ENCODE data around the gene CTBP1.
"Not testable (repeated sequence)": the region's sequence is repeated elsewhere in the genome, so short reads cannot be mapped to it uniquely, and the experiment has no call there.

The CTBP1 gene

DNA sequence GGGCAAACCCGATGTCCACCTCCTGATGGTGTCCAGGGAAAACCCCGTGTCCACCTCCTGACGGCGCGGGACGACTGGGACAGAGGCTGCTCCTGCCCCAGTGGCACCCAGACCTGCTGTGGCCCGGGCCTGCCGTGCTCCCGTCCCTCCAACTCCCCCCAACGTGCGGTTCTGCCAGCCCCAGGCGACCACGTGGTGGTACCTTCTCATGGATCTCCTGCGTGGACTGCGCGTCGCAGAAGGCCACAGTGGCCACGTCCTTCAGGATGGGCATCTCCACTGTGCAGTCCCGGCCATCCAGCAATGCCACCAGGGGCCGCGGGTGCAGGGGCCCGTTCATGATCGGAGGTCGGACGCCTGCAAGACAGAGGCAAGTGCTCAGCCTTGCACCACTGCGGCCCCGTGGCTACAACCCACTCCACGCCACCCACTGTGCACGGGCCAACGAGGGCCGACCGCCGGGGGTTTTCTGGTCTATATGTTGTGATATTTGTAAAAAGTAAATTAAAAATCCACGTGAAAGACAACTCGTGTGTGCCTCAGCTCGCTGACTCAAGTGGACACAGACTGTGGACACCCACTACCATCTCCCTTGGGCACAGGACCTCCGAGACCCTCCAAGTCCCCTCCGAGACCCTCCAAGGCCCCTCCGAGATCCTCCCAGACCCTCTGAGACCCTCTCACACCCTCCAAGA lies 10.8 kb downstream of the CTBP1 start:
- no peak for DNase-seq (ENCODE audit: low spot score)

DNA sequence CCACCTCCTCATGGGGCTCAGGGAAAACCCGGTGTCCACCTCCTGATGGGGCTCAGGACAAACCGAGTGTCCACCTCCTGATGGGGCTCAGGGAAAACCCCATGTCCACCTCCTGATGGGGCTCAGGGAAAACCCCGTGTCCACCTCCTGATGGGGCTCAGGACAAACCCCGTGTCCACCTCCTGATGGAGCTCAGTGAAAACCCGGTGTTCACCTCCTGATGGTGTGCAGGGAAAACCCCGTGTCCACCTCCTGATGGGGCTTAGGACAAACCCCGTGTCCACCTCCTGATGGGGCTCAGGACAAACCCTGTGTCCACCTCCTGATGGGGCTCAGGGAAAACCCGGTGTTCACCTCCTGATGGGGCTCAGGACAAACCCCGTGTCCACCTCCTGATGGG lies 11.7 kb downstream of the CTBP1 start:
- DNase-seq (ENCODE audit: low spot score): not testable (repeated sequence)

DNA sequence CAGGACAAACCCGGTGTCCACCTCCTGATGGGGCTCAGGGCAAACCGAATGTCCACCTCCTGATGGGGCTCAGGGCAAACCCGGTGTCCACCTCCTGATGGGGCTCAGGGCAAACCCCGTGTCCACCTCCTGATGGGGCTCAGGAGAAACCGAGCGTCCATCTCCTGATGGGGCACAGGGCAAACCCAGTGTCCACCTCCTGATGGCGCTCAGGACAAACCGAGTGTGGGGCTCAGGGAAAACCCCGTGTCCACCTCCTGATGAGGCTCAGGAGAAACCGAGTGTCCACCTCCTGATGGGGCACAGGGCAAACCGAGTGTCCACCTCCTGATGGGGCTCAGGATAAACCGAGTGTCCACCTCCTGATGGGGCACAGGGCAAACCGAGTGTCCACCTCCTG lies 12.1 kb downstream of the CTBP1 start:
- not testable (repeated sequence) for DNase-seq (ENCODE audit: low spot score)

DNA sequence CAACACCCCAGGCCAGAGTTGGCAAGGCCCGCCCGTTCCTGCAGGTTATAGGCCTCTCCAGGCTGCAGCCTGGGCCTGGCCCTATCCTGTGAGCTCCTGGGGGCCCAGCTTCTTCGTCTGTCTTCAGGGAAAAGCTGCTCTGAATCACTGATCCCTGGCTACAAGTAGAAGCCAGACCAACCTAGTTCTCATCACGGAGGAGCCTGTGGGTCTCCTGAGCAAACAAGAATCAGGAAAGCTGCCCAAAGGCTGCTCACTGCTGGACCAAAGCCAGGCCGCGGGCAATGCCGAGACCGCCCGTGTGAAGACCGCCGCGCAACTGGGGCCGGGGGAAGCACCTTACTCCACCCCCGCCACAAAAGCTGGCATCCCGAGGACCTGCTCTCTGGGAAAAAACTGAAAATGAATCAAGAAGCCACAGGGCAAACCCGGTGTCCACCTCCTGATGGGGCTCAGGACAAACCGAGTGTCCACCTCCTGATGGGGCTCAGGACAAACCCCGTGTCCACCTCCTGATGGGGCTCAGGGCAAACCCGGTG lies 12.8 kb downstream of the CTBP1 start:
- DNase-seq (ENCODE audit: low spot score): no peak

DNA sequence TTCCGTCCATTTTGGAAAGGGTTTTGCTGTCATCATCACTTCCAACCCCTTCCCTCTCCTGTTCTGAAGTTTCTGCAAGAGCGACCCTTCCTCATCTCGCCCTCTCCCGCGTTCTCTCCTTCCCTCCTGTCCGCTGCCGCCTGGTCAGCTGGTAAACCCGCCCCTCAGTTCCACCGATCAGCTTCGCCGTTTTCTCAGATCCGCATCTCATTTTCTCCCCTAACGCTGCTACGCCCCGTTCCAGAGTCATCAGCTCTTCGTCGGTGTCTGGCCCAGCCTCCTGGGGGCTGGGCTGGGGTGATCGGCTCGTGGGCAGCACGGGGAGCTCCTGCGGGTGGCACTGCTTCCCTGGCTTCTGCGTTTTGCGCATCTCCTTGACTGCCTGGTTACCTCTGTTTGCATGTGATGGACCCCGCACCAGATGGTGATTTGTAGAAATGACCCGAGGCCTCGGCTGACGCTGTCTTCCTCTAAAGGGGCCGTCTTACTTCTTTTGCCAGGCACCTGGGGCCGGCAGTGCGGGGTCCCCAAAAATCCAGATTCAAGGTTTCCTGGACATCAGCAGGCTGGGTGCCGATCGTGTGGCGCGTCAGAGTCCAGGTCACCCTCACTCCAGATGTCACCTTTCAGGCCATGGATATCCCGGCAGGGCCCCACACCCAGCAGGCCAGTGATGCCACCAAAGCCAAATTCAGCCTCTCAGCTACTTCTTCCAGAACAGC lies 13.4 kb downstream of the CTBP1 start:
- no peak for DNase-seq (ENCODE audit: low spot score)

DNA sequence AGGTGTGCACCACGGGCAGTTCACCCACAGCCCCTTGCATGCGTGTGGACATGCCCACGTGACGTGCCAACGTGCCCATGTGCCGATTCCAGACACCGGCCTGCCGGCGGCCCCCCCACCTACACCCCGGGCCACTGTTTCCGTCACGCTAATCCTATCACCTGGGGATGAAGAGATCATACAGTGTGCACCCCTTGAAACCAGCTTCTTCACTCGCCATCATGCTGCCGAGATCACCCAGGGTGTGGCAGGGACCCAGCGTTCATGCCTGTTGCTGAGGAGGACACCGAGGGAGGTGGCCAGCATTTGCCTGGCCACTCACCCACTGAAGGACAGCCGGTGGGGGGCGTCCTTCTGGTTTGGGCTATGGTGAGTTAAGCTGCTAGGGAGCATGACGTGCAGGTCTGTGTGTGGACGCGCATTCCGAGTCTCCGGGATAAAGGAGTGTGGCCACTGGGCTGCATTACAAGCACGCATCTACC lies 14.1 kb downstream of the CTBP1 start:
- no peak for DNase-seq (ENCODE audit: low spot score)

DNA sequence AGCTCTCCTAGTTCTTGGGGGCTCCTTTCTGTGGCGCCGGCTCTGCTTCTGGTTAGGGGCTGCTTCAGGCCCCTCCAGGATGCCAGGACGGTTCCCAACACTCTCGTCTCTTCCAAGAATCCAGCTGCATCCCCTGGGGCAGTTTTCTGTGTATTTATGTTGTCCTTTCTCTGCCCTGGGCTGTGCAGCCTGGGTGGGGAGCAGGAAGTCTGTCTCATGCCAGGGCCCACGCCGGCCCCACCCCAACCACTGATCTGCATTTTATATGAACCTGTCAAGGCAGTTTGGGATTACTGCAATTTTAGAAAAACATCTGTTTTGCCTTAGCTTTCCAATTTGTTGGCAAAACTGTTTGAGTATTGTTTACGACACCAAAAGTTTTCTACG lies 14.6 kb downstream of the CTBP1 start:
- no peak for DNase-seq (ENCODE audit: low spot score)

DNA sequence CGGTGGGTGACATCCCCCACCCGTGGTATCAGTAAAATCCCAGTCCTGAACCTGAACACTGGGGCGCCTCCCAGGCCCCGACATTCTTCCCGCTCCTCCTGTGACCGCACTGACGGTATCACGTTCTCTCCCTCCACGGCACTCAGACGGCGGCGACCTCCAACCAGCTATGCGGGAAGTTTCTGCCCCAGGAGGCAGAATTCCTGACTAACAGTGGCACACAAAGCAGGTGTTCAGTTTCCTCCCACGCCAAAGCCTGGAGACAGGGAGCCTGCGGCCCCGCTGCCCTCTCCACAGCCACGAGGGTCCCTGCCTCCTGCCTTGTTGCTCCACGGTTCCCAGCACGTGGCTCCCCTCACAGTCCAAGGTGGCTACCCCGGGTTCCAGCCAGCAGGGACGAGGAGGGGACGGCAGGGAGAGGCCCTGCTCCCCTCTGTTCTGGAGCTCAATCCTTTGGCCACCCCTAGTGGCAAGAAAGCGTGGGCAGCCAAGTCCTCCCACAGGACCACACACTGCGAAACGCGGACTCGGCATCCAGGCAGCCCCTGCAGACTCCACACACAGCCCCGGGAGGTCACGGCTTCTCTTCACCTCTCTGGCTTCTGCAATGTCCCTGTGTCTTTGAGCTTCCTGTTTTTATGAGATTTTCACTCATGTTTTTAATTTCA lies 15.2 kb downstream of the CTBP1 start:
- DNase-seq (ENCODE audit: low spot score): peak; percentile 81

DNA sequence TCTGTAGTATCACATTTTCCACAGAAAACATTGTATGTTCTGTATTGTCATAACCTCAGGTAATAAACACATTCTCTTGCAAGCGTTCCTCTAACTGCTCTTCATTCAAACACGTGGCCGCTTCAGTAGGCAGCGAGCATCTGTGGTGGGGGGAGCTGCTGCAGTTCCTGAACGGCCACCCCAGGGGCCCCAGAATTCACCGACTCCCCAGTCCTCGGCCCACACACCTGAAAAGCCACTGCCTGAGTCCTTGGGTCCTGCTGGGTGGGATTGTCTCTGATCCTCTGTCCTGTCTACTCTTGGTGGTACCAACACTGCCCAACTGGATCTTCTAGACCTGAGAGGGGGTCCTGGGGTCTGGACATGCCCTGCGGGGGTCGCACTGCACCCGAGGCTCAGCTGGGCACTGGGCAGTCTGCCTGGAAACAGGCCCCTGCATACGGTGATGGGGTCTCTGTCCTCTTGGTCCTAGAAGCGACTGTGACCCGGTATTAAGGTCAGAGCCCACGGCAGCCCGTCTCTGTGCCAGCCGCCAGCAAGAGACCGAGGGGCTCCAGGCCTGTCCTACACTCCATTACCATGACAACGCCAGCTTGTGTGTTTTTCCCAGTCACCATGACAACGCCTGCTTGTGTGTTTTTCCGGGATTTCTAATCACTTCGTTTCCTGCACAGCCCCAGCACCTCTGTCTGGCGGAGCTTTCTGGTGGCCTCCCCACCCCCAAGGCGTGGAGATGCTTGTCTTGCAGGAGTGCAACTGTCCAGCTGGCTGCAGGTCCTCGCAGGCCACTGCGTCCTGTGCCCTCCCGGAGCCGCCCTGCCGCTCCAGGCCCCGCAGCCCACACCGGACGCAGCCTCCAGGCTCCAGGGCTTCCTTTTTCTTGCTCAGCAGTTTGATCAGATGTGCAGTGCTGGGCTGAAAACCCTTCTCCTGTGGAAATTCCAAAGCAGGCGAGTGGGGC lies 16.0 kb downstream of the CTBP1 start:
- DNase-seq (ENCODE audit: low spot score): peak; percentile 73

DNA sequence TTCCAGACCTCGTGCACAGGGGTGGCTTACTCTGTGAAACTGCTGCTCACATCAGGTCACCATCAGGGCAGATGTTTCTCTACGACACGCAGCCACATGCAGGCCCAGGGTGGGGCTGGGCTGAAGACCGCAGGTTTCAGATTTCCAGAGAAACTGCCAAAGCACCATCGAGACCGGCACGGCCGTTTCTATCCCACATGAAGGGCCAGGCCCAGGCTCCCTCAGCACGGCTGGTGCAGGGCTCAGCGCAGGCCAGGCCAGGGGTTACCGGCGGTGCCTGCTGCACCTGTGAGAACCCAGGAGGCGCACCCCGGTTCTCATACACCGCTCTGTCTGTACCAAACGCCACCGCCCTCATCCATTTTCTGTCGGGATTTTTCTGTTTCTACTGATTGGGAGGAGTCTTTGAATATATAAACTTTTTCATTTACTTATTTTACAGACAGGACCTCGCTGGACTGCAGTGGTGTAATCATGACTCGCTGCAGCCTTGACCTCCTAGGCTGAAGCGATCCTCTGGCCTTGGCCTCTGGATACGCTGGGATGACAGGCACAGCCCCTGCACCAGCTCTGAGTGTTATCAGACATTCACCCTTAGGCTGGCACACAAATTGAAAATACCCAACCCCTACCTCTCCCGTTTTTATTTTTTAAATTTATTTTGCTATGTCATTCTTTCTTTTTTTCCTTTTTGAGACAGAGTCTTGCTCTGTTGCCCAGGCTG lies 17.1 kb downstream of the CTBP1 start:
- no peak for DNase-seq (ENCODE audit: low spot score)

DNA sequence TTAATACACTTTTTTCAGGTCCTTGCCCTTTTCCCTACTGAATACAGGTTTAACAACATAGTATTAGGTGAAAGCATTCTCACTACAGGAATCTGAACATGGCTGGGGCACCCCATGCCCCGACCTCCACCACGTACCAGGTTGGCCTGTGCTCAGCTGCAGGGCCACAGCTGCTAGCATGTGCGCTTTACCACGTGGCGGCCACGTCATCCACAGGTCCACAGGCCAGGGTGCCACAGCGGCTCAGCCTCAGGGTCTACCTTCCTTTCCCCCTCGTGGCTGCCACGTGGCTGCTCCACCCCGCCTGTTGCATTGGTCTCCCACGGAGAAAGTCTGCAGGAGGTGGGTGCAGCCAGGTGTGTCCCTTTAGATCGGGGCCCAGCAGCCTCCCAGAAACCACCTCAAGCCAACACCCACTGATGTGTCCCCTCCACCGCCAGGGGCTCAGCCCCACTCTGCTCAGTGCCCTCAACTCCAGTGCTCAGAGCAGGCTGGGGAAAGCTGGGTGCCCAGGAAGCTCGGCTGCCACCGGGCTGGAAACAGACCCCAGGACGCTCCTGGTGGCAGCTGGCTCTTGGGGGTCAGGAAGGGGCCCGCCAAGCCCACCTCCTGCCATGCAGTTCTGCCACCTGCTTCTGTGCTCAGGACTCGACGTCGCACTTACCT lies 17.8 kb downstream of the CTBP1 start:
- no peak for DNase-seq (ENCODE audit: low spot score)

DNA sequence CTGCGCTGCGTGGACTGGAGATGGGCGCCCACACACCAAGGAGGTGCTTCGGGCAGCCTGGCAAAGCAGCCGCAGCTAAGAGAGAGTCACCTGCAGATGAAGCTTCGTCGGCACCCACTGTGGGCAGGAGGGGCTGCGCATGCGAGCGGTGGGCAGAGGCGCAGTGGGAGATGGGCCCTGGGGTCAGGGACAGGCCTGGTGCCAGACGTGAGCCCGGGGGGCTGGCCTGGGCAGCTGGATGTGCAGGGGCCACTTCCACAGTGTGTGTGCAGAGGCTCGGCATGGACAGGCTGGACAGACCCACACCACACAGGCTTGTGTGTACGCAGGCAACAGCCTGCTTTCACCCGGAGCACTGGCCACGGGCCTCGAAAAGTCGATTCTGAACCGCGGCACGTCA lies 18.6 kb downstream of the CTBP1 start:
- DNase-seq (ENCODE audit: low spot score): no peak

DNA sequence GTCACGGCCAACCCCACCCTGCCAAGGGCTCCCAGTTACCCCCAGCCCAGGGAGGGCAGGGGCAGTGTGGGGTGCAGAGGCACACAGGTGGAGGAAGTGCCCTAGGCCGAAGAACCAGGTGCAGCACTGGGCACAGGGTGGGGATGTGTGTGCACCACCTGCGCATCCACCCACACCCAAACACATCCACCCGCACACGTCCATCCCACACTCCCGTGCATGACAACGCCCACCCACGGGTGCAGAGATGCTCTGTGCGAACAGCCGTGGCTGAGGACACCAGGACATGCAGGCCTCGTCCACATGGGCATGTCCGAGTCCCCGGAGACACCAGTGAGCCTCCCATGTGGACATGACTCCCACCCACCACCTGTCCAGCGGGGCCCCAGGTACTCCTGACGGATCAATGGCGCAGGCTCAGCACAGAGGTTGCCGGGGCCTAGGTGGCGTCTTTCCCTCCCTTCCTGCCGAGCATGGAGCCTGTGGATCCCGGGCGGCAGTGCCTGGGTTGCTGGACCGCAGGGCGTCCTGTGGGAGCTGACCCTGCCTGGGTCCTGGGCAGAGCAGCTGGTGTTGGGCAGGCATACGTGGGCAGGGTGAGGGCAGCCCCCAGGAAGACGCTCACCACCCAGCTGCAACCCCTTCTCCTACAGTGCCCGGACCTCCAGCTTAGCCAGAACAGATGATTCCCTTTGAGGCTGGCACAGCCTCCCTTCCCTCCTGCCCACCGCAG lies 19.6 kb downstream of the CTBP1 start:
- DNase-seq (ENCODE audit: low spot score): no peak

DNA sequence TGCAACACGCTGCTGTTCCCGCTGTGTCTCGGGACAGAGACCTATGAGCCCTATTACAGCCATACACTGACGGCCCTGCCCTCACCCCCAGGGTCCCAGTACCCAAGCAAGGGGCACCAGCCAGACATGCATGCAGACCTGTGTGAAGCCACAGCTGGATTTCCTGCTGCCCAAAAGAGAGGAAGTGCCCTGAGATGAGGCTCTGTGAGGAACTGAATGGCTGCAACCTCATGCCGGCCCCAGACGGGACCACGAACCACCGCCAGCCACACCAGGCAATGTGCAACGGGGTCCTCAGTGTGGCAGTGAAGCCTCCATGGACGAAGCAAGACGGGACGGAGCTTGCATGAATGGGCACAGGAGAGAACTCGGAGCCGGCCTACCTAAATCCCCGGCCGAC lies 21.1 kb downstream of the CTBP1 start:
- DNase-seq (ENCODE audit: low spot score): no peak

DNA sequence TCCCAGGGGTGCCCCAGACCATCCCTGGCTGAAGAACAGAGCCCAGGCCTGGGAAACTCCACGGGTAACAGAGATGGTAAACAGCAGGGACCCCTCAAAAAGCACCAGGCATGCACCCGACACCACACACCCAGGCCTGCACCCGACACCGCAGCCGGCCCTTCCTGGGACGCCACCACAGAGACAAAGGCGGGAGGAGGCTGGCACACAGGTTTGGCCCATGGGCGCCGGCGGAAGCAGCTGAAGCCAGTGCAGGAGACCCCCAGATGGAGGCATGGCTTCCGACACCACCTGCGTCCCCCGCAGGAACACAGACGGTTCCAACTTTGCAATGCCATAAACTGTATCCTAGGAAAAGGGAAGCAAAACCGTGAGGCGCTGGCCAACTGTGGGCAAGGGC lies 22.3 kb downstream of the CTBP1 start:
- no peak for DNase-seq (ENCODE audit: low spot score)

DNA sequence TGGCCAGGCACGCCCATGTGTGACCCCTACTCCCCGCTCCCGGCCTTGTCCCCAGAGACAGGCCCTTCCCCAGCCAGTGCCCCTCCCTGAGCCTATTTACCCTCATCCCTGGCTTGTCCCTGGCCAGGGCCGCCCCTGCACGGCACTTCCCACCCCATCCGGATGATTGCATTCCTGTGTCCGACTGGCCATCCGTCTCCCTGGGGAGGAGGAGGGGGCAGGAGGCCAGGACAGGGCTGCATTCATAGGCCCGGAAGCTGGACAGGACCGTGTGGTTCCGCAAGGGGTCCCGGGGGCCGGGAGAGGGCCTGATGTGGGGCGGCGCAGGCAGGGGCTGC lies 22.8 kb downstream of the CTBP1 start:
- DNase-seq (ENCODE audit: low spot score): no peak

DNA sequence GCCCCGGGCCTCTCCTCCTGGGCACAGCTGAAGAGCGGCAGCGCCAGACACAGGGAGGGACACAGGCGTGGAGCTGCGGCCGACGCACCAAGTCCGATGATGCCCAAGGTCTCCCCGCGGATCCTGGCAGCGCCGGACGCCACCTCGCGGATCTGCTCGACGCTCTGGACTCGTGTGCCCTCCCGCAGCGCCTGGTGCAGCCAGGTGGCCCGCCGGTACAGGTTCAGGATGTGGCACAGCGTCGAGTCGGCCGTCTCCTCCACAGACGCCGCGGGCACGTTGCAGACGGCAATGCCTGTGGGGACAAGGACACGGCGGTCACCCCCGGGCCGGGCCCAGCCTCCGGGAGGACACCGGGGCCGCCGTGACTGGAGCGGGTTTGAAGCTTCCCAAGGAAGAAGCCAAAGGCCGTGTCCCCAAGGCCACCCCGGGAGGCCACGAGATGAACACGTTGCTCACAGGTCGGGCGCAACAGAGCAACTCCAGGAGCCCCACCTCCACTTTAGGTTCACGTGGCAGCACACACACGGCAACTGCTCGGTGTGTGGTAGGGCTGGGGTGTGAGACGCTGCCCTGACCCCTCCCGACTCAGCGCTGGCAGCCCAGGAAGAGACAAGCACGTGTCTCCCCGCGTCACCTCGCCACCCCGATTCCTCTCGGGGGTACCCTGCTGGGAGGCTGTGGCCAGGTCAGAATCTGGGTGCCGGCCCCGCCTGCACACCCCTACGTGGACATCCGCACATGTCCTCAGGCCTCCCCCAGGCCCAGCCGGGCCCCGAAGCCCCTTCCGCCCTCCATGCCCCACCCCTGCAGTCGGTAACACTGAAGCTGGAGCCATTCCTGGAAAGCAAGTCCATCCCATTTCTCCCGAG lies 23.4 kb downstream of the CTBP1 start:
- DNase-seq (ENCODE audit: low spot score): no peak

DNA sequence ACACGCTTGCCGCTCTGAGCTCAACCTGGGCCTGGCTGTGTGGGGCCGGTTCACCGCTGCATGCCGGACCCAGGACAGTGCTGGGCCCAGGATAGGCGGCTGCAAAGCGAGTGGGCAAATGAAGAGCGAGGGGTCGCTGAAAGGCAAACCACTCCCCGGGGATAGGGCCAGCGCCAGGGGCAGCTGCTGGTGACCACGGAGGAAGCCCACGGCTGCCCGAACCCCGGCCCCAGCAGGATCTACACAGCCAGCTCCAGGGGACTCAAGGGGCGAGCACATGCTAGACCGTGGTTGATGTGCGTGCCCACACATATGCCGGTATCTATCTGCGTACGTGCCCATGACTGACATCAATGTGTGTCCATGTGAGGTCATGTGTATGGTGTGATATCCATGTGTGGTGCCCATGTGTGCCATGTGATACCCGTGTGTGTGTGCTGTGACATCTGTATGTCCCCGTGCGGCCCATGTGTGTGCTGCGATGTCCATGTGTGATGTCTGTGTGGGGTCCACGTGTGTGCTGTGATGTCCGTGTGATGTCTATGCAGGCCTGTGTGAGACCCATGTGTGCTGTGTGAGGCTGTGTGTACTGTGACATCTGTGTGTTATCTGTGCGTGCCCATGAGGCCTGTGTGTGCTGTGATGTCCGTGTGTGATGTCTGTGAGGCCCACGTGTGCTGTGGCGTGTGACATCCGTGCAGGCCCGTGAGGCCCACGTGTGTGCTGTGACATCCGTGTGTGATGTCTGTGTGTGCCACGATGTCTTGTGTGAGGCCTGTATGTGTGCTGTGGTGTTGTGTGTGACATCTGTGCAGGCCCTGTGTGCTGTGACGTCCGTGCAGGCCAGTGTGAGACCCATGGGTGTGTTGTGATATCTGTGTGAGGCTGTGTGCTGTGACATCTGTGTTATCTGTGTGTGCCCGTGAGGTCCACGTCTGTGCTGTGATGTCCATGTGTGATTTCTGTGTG lies 24.8 kb downstream of the CTBP1 start:
- no peak for DNase-seq (ENCODE audit: low spot score)
